Ramos (cell line): ENCODE measurements around the gene NTN5.
"Not testable (repeated sequence)": the region's sequence is repeated elsewhere in the genome, so short reads cannot be mapped to it uniquely, and the experiment has no call there.

Experiments
- in situ Hi-C: fragments of 300-500 bp; cut with MboI; formaldehyde crosslinking; loops from one replicate; pipeline ENCODE4 v1.14.3; 2022; ENCODE audit warnings: low sequenced_read_pairs; ENCODE audit not compliant: unreplicated experiment

The NTN5 gene

GRCh38 chr19:48702701-48703100 lies 29.9 kb upstream of the NTN5 start:
- in situ Hi-C loops: no loop called here

- in situ Hi-C loops: no loop called here
Observed at GRCh38 chr19:48698046-48698445, 25.2 kb upstream of the NTN5 start.

GRCh38 chr19:48696353-48697010 lies 23.7 kb upstream of the NTN5 start:
- in situ Hi-C loops: no loop called here

GRCh38 chr19:48695743-48696352 lies 23.0 kb upstream of the NTN5 start, which contains the start of gene FUT2:
FUT2 (plus strand) TSS chr19:48695971; CDS start chr19:48702957, 6,986 bp downstream.
- in situ Hi-C loops: no loop called here

GRCh38 chr19:48693629-48694028 lies 20.8 kb upstream of the NTN5 start:
- in situ Hi-C loops: not testable (repeated sequence)

- in situ Hi-C loops: no loop called here
Observed at GRCh38 chr19:48689449-48689848, 16.6 kb upstream of the NTN5 start.

- in situ Hi-C loops: no loop called here
Observed at GRCh38 chr19:48687776-48688175, 15.0 kb upstream of the NTN5 start.

GRCh38 chr19:48686637-48687036 lies 13.8 kb upstream of the NTN5 start:
- in situ Hi-C loops: not testable (repeated sequence)

GRCh38 chr19:48686088-48686487 lies 13.3 kb upstream of the NTN5 start:
- in situ Hi-C loops: no loop called here

- in situ Hi-C loops: no loop called here
Observed at GRCh38 chr19:48685583-48685982, 12.8 kb upstream of the NTN5 start.

GRCh38 chr19:48683349-48683748 lies 10.5 kb upstream of the NTN5 start:
- in situ Hi-C loops: no loop called here

- in situ Hi-C loops: no loop called here
Observed at GRCh38 chr19:48681127-48681470, 8.3 kb upstream of the NTN5 start.

- in situ Hi-C loops: no loop called here
Observed at GRCh38 chr19:48680436-48681126, 7.8 kb upstream of the NTN5 start.

GRCh38 chr19:48680006-48680405 lies 7.2 kb upstream of the NTN5 start:
- in situ Hi-C loops: not testable (repeated sequence)

- in situ Hi-C loops: no loop called here
Observed at GRCh38 chr19:48678201-48678600, 5.4 kb upstream of the NTN5 start.

GRCh38 chr19:48676887-48677286 lies 4.1 kb upstream of the NTN5 start:
- in situ Hi-C loops: no loop called here

GRCh38 chr19:48676487-48676886 lies 3.7 kb upstream of the NTN5 start:
- in situ Hi-C loops: no loop called here

GRCh38 chr19:48674921-48675824 lies 2.4 kb upstream of the NTN5 start:
- in situ Hi-C loops: no loop called here

- in situ Hi-C loops: no loop called here
Observed at GRCh38 chr19:48674216-48674809, 1.5 kb upstream of the NTN5 start.

GRCh38 chr19:48673436-48674100 lies 751 bp upstream of the NTN5 start:
- in situ Hi-C loops: no loop called here
